Activated T-cell treated with anti-CD3 and anti-CD28 coated beads, Interleukin-2, amount 50 U/mL, for 1 hour (primary cell): ENCODE results near the gene BCL6.

Source experiments
- DNase-seq: peaks from one replicate; pipeline ENCODE4 v3.0.0-alpha.2; 2020

BCL6 gene

GRCh38 chr3:187759601-187760000 is 14.3 kb upstream of the BCL6 start:
- DNase-seq = no peak

- no peak for DNase-seq
These were observed 13.2 kb upstream of the BCL6 start for GRCh38 chr3:187758318-187758955.

GRCh38 chr3:187753516-187753915 is 8.2 kb upstream of the BCL6 start:
- no peak for DNase-seq

- DNase-seq = no peak
These were observed 5.3 kb upstream of the BCL6 start for GRCh38 chr3:187750513-187751123.

- DNase-seq = no peak
These were observed 4.8 kb upstream of the BCL6 start for GRCh38 chr3:187750006-187750512.

GRCh38 chr3:187748050-187748481 is 2.8 kb upstream of the BCL6 start:
- DNase-seq = peak; percentile 92

GRCh38 chr3:187747506-187747905 is 2.2 kb upstream of the BCL6 start:
- no peak for DNase-seq

- DNase-seq = no peak
These were observed 1.4 kb upstream of the BCL6 start for GRCh38 chr3:187746442-187747281.

GRCh38 chr3:187746059-187746441 is 782 bp upstream of the BCL6 start:
- no peak for DNase-seq

GRCh38 chr3:187744169-187745151 is 808 bp downstream of the BCL6 start:
- peak; percentile 68 for DNase-seq

- peak; percentile 62 for DNase-seq
These were observed 1.8 kb downstream of the BCL6 start for GRCh38 chr3:187743195-187744141.

GRCh38 chr3:187742351-187743171 is 2.7 kb downstream of the BCL6 start:
- no peak for DNase-seq

- peak; percentile 77 for DNase-seq
These were observed 3.6 kb downstream of the BCL6 start for GRCh38 chr3:187741403-187742350.

GRCh38 chr3:187740421-187741399 is 4.6 kb downstream of the BCL6 start:
- peak; percentile 78 for DNase-seq

GRCh38 chr3:187739561-187740332 is 5.5 kb downstream of the BCL6 start:
- peak; percentile 89 for DNase-seq

GRCh38 chr3:187739094-187739560 is 6.1 kb downstream of the BCL6 start:
- peak; percentile 55 for DNase-seq
